Adrenal gland (tissue), 5 donors: ENCODE measurements around the gene TP53I13.

Source experiments
- POLR2A ChIP-seq, 2 donors: fragments of 450-650 bp; IDR thresholded peaks; one replicate each; pipeline ENCODE4 v1.6.1; 2017; ENCODE audit warnings: antibody characterized with exemption in 2 of 2, mild to moderate bottlenecking in 2 of 2, moderate library complexity in 1 of 2
- TF ChIP-seq, protein P1 (sequence below), 6 experiments: fragments of 450-650 bp in 4 of 6; fragments of 200-600 bp in 2 of 6; sonication (generic) in 1 of 6; IDR thresholded peaks; 1 replicate in 5 of 6; 2 replicates in 1 of 6; pipeline versions ENCODE4 v1.5.1 to v1.8.0; 2016 to 2021; ENCODE audit warnings: antibody characterized with exemption in 6 of 6, mild to moderate bottlenecking in 2 of 6, moderate library complexity in 1 of 6
- donor health status: DM: no; HTN: no; CAD: no.

DNA sequence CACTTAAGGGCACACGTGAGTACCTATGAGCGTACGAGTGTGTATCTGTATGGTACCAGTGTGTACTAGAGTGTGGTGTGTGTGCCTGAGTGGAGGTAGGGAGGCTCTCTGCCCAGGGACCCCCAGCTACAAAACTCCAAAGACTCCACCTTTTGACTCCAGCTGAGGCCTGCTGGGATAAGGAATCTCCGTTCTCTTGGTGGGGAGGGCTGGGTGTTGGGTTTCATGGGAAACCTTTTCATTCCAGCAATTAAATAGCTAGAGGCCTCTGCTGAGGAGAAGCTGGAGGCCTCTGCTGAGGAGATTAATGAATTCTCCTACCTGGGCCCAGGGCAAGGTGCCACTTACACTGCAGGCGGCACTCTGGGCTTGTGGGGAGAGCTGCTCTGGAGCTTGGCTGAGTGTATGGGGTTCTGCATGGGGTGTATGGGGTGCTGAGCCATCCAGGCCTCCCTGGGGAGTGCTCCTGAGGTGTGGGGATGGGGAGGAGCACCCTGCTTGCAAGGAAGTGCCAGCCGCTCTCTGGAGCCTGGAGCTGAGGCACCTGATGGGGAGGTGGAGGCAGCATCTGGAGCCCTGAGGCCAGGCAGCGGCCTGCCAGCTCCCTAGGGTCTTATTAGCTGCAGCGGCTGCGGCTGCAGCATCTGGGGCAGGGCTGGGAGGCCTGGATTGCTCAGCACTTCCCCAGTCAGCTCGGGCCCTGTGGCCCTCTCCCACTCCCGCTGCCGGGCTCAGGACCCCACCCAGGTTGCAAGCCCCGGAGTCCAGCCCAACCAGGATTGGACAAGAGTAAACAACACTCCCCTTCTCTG, 29.1 kb downstream of the TP53I13 start:
- TF ChIP-seq, protein P1, sequence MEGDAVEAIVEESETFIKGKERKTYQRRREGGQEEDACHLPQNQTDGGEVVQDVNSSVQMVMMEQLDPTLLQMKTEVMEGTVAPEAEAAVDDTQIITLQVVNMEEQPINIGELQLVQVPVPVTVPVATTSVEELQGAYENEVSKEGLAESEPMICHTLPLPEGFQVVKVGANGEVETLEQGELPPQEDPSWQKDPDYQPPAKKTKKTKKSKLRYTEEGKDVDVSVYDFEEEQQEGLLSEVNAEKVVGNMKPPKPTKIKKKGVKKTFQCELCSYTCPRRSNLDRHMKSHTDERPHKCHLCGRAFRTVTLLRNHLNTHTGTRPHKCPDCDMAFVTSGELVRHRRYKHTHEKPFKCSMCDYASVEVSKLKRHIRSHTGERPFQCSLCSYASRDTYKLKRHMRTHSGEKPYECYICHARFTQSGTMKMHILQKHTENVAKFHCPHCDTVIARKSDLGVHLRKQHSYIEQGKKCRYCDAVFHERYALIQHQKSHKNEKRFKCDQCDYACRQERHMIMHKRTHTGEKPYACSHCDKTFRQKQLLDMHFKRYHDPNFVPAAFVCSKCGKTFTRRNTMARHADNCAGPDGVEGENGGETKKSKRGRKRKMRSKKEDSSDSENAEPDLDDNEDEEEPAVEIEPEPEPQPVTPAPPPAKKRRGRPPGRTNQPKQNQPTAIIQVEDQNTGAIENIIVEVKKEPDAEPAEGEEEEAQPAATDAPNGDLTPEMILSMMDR (IDR thresholded peaks at IDR 0.05) = no peak
- no peak for TF ChIP-seq POLR2A (IDR thresholded peaks at IDR 0.05)
